ENCODE data around the gene KIF16B. TPM values are rescaled to one million over a fixed set of nuclear protein-coding genes. Genes with fewer than 3 reads are reported as not detected.

The KIF16B gene
- total RNA-seq, 1 donor from 2014 or later = 14.2 TPM

DNA sequence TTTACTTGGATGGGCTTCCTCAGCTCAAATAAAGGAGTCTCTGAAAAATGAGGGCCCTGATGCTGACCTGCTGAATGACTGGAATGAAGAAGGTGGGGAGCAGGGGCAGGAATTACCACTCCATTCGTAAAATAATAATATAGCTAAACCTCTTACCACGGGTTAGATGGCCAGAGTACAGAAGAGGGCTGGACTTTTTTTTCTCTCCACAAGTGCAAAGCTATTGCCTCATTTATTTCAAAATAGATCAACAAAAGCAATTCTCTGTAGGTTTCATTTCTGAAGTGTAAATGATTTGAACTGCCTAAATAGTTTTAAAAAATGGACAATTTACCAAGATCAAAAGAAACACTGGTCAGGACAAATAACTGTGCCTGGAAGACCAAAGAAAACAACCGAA is 256.7 kb downstream of the KIF16B start:
- DNase-seq (ENCODE audit: low read depth) = no peak
- H3K4me3 ChIP-seq (ENCODE audit: low read depth, low read length) = no peak overlapping the region
- TF ChIP-seq, protein P1, sequence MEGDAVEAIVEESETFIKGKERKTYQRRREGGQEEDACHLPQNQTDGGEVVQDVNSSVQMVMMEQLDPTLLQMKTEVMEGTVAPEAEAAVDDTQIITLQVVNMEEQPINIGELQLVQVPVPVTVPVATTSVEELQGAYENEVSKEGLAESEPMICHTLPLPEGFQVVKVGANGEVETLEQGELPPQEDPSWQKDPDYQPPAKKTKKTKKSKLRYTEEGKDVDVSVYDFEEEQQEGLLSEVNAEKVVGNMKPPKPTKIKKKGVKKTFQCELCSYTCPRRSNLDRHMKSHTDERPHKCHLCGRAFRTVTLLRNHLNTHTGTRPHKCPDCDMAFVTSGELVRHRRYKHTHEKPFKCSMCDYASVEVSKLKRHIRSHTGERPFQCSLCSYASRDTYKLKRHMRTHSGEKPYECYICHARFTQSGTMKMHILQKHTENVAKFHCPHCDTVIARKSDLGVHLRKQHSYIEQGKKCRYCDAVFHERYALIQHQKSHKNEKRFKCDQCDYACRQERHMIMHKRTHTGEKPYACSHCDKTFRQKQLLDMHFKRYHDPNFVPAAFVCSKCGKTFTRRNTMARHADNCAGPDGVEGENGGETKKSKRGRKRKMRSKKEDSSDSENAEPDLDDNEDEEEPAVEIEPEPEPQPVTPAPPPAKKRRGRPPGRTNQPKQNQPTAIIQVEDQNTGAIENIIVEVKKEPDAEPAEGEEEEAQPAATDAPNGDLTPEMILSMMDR (conservative IDR thresholded peaks at IDR 0.05; ENCODE audit: low read depth, low read length) = no peak

DNA sequence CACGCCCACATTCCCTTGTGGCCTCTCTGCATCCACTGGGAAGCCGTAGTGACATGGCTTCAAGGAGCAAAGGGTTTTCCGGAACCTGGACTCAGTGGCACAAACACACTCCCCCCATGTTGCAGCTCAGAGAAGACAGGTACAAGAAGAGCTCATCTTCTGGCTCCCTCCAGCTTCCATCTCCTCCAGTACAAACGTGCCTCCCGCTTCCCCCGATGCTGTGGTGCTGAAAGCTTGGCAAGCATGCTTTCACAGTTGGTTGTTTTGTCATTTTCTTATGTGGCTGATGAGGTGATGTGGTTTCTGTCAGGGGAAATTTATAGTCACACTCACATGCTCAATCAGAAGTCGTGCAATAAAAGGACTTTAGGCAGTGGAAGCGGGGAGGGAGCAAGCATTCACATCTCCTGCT is 258.5 kb downstream of the KIF16B start:
- DNase-seq (ENCODE audit: low read depth) = no peak
- H3K4me3 ChIP-seq (ENCODE audit: low read depth, low read length) = no peak overlapping the region
- TF ChIP-seq, protein P1 (conservative IDR thresholded peaks at IDR 0.05; ENCODE audit: low read depth, low read length) = no peak

DNA sequence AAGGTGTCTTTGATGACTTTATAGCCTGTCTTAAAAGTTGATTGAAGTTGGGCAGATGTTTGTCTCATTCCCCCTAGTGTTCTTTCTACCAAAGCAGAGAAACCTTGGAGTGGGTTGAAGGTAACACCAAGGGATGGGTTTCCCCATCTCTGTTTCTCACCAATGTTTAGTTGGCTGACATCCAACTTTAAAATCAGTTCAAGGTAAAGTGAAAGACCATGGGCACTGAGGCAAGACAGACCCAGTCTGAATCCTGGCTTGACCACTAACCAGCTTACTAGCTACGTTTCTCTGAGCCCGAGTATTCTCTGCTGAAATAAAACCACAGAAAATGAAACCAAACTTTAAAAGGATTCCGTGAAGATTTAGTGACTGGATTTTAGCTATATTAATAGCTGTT is 258.9 kb downstream of the KIF16B start:
- DNase-seq (ENCODE audit: low read depth) = no peak
- H3K4me3 ChIP-seq (ENCODE audit: low read depth, low read length) = no peak overlapping the region
- TF ChIP-seq, protein P1 (conservative IDR thresholded peaks at IDR 0.05; ENCODE audit: low read depth, low read length) = no peak

DNA sequence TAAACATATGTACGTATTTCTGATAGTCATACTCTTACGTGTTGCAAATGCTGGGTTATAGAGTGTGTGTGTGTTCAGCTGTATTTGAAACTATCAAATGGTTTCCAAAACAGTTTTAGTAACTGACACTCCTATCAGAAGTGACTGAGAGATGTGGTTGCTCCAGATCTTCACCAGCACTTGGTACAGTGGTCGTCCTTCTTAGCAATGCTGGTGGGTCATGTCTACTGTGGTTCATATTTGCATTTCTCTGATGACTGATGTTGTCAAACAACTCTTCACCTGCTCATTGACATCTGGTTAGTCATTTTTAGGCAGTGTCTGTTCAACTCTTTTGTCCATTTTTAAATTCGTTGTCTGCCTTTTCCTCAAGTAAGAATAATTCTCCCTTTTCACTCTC is 259.3 kb downstream of the KIF16B start:
- TF ChIP-seq, protein P1 (conservative IDR thresholded peaks at IDR 0.05; ENCODE audit: low read depth, low read length) = no peak
- DNase-seq (ENCODE audit: low read depth) = no peak
- H3K4me3 ChIP-seq (ENCODE audit: low read depth, low read length) = no peak overlapping the region

DNA sequence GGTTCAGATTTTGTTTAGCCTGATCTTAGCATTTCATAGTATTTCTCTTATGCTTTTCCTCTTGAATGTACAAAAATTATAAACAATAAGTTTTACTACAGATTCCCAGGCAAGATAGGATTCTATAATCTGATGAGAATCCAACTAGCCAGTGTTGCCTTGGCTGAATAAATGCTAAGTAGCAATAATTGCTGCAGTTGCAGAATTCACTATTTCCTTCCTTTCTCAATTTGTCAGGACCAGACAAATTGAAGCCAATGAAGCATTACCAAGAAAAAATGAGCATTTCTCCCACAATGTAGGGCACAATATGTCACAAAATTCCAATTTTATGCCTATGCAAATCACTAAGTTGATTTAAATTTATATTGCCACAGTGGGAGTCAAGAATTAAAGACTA is 260.2 kb downstream of the KIF16B start:
- TF ChIP-seq, protein P1 (conservative IDR thresholded peaks at IDR 0.05; ENCODE audit: low read depth, low read length) = no peak
- DNase-seq (ENCODE audit: low read depth) = no peak
- no peak overlapping the region for H3K4me3 ChIP-seq (ENCODE audit: low read depth, low read length)

DNA sequence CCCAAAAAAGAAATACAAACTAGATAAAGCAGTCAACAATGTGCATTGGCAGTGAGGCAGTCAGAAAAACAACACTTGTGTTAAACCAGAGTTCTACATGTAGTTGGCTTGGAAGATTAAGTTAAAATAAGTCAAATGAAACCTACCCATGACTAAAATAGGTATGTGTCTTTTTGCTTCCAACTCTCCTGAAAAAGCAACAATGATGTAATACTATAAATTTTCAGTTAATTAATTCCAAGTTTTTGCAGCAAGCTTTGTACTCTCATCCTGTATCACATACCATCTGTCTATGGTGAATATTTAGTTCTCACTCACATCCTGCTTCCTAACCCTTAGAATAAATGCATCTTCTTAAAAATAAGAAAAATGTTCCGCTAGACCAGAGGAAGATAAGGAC is 261.5 kb downstream of the KIF16B start:
- TF ChIP-seq, protein P1 (conservative IDR thresholded peaks at IDR 0.05; ENCODE audit: low read depth, low read length) = no peak
- no peak for DNase-seq (ENCODE audit: low read depth)

DNA sequence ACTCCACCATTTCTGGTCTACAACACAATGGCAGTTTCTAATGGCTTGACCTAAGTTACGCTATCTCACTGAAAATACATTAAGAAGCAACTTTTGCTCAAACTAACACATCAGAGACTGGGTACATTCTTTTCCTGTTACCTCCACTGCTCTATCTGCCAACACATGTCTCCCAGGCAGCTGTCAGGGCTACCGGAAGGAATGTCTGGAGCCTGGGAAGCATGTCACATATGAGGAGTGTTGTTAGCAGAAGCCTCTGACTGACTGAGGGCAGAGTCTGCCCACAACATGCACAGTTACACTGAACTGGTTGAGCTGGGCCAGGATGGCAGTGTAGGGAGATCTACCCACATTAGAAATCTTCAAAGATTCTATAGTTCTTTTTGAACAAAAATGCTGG is 264.5 kb downstream of the KIF16B start:
- TF ChIP-seq, protein P1 (conservative IDR thresholded peaks at IDR 0.05; ENCODE audit: low read depth, low read length) = no peak
- DNase-seq (ENCODE audit: low read depth) = peak; percentile 25
- no peak overlapping the region for H3K4me3 ChIP-seq (ENCODE audit: low read depth, low read length)

More for the DNA sequence above, 261.5 kb downstream of the KIF16B start:
- no peak overlapping the region for H3K4me3 ChIP-seq (ENCODE audit: low read depth, low read length)

Measured in epithelial cell of proximal tubule (primary cell).